ENCODE data around the gene SLC13A1.

DNA sequence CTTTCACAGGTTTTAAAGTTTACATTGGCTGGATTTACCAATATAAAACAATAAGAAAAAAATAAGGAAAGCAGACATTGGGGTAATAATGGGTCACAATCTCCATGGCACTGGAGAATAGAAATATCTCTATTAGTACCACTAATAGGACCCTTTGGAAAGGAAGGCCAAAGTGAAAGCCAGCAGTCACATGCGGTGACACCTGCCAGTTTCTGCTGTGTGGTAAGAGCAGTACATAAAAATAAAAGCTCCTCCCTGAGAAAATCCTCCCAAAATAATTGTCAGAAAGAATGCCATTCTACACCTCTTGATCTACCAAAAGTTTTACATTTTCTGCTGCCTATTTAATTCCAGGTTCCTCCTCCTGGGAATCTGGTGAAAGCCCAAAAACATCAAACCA is 30.4 kb upstream of the SLC13A1 start:
- TF ChIP-seq, protein P1, sequence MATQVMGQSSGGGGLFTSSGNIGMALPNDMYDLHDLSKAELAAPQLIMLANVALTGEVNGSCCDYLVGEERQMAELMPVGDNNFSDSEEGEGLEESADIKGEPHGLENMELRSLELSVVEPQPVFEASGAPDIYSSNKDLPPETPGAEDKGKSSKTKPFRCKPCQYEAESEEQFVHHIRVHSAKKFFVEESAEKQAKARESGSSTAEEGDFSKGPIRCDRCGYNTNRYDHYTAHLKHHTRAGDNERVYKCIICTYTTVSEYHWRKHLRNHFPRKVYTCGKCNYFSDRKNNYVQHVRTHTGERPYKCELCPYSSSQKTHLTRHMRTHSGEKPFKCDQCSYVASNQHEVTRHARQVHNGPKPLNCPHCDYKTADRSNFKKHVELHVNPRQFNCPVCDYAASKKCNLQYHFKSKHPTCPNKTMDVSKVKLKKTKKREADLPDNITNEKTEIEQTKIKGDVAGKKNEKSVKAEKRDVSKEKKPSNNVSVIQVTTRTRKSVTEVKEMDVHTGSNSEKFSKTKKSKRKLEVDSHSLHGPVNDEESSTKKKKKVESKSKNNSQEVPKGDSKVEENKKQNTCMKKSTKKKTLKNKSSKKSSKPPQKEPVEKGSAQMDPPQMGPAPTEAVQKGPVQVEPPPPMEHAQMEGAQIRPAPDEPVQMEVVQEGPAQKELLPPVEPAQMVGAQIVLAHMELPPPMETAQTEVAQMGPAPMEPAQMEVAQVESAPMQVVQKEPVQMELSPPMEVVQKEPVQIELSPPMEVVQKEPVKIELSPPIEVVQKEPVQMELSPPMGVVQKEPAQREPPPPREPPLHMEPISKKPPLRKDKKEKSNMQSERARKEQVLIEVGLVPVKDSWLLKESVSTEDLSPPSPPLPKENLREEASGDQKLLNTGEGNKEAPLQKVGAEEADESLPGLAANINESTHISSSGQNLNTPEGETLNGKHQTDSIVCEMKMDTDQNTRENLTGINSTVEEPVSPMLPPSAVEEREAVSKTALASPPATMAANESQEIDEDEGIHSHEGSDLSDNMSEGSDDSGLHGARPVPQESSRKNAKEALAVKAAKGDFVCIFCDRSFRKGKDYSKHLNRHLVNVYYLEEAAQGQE (IDR thresholded peaks at IDR 0.05; ENCODE audit: low read depth), result no peak
- no peak for TF ChIP-seq ELF1 (IDR thresholded peaks at IDR 0.05; ENCODE audit: borderline replicate concordance, low read depth)
- no peak for TF ChIP-seq CEBPB (IDR thresholded peaks at IDR 0.05; ENCODE audit: low read depth)
- no peak for TF ChIP-seq EZH2 (IDR thresholded peaks at IDR 0.05)
- TF ChIP-seq POLR2AphosphoS5 (IDR thresholded peaks at IDR 0.05; ENCODE audit: low read depth, low read length), result no peak
- TF ChIP-seq, protein P2, sequence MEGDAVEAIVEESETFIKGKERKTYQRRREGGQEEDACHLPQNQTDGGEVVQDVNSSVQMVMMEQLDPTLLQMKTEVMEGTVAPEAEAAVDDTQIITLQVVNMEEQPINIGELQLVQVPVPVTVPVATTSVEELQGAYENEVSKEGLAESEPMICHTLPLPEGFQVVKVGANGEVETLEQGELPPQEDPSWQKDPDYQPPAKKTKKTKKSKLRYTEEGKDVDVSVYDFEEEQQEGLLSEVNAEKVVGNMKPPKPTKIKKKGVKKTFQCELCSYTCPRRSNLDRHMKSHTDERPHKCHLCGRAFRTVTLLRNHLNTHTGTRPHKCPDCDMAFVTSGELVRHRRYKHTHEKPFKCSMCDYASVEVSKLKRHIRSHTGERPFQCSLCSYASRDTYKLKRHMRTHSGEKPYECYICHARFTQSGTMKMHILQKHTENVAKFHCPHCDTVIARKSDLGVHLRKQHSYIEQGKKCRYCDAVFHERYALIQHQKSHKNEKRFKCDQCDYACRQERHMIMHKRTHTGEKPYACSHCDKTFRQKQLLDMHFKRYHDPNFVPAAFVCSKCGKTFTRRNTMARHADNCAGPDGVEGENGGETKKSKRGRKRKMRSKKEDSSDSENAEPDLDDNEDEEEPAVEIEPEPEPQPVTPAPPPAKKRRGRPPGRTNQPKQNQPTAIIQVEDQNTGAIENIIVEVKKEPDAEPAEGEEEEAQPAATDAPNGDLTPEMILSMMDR (IDR thresholded peaks at IDR 0.05 in 2 of 3, conservative IDR thresholded peaks at IDR 0.05 in 1 of 3; ENCODE audit: borderline replicate concordance in 1 of 3, insufficient read depth in 1 of 3, low read depth in 2 of 3, low read length in 2 of 3), result no peak
- no peak for TF ChIP-seq POLR2A (IDR thresholded peaks at IDR 0.05; ENCODE audit: borderline replicate concordance, extremely low read depth, insufficient read depth, insufficient read length)
- TF ChIP-seq, protein P3, sequence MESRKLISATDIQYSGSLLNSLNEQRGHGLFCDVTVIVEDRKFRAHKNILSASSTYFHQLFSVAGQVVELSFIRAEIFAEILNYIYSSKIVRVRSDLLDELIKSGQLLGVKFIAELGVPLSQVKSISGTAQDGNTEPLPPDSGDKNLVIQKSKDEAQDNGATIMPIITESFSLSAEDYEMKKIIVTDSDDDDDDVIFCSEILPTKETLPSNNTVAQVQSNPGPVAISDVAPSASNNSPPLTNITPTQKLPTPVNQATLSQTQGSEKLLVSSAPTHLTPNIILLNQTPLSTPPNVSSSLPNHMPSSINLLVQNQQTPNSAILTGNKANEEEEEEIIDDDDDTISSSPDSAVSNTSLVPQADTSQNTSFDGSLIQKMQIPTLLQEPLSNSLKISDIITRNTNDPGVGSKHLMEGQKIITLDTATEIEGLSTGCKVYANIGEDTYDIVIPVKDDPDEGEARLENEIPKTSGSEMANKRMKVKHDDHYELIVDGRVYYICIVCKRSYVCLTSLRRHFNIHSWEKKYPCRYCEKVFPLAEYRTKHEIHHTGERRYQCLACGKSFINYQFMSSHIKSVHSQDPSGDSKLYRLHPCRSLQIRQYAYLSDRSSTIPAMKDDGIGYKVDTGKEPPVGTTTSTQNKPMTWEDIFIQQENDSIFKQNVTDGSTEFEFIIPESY (IDR thresholded peaks at IDR 0.05; ENCODE audit: extremely low read depth, insufficient replicate concordance, low read length), result no peak

All from HCT116 (cell line).